NCI-H1092 (cell line): ENCODE data around the gene PMIS2.

Experiments used
- DNase-seq: peaks from one replicate; lab custom pipeline; 2025; lab: John Stamatoyannopoulos, UW

The PMIS2 gene

DNA sequence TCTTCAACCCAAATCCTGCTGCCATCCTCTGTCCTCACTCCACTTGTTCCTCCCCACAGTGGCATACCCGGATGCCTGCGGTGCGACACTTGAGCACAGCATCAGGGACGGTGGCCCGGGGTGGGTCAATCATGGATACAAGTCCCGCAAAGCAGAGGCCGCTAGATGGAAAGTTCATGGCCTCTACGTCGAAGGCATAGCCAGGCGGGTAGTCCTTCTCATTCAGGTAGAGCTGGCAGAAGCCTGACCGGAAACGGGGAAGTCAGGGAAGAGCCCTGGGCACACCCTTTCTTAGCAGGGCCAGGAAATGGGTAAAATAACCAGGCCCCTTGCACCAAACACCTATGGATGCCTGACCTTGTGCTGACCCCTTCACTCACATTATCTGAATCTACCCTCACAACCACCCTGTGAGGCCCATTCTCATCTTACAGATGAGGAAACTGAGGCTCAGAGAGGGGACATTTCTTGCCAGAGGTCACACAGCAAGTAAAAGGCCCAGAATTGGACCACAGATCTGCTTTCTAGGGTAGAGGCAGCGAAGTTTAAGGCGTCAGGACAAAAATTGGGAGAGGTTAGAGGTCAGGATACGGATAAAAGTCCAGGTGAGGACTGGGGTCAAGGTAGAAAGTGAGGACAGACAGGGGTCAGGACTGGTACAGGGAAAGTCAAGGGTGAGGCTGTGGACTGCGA is 29.0 kb upstream of the PMIS2 start:
- no peak for DNase-seq

DNA sequence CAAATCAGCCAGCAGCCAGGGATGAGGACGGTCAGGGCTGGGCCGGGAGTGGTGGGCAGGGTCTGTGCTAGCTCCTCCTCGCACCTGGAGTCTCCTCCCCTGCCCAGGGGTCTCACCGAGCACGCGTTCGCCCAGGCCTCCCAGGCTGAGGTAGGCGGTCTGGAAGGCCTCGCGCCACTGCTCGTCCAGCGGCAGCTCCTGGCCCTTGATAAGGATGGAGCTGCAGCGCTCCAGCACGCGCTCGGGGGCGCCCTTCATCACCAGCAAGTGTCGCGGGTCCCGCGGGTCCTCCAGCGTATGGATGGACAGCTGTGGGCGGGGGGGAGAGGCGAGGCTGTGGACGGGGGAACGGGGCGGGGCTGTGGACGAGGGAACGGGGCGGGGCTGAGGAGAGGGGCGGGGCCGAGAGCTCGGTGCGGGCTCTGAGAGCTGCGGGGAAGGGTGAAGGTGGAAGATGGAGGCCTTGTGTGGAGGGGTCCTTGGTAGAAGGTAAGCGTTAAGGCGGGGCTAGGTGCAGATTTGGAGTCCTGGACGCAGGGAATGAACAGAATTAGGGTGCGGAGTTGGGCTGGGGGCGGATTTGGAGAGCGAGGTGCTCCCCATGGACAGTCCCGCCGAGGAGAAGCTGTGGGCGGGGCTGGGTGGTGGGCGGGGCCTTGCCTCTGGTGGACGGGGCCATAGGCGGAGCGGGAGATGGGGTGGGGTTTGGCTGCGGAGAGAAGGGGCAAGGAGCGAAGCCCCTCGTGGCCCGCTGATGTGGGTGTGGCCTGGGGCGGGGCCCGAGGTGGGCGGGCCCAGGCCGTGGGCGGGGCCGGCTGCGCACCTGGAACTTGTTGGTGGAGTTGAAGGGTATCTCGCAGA is 28.2 kb upstream of the PMIS2 start:
- DNase-seq, result peak; percentile 39

DNA sequence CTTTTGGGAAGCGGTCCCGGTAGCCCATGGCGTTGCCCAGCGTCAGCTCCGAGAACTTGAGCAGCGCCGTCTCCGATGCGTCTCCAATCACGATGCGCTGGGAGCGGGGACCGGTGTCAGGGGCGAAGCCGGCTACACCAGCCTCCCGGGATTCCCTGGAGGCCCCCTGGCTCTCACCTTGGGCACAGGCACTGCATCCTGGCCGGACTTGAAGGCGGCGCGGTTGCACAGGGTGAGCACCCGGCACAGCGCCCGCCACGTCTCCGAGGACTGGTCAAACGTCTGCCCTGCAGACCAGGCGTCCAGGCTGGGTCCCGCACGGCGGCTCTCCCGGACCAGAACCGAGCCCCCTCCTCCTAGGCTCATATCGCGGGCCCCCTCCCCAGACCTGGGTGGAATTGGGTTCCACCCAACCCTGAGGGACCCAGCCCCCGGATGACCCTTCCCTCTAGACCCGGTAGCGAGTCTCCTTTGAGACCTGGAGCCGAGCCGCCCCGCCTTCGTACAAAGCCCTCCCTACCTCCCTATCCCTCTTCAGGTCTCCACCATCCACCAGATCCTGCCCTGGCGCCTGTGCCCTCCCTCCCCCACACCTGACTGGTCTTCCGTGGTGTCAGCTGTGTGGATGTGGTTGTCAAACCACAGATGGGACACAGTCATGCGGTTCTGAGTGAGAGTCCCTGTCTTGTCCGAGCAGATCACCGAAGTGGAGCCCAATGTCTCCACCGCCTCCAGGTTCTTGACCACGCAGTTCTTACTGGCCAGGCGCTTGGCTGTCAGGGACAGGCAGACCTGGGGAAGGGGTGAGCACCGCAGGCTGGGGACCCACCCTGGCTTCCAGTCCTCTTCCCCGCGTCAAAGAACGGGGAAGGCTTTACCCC is 27.3 kb upstream of the PMIS2 start:
- no peak for DNase-seq

DNA sequence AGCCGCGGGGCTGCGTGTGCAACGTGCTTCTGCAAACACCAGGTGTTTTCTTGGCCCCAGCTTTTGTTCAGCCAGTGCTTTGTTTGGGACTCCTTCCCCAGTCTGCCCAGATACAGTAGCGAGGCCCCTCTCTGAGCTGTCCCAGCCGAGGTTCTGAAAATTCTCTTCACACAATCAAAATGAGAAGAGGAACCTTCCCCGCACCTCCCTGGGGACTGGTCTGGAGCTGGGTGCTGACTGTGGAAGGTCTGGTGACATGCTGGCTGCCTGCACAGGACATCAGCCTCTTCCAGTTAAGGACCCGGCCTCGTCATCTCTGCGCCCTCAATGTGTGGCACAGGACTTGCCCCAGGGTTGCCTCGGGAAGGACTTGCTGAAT is 26.7 kb upstream of the PMIS2 start:
- DNase-seq, result no peak

DNA sequence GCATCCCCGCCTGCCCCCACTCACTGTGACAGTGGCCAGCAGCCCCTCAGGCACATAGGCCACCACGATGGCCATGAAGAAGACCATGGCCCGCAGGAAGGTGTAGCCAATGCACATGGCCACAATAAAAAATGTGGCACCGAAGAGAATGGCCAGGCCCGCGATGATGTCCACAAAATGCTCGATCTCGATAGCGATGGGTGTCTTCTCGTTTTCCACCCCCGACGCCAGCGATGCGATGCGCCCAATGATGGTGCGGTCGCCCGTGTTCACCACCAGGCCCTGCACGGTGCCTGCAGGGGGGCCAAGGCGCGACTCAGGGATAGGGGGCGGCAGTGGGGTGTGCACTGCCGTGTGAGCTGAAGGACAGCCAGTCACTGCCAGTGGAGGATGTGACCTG is 26.2 kb upstream of the PMIS2 start:
- no peak for DNase-seq

DNA sequence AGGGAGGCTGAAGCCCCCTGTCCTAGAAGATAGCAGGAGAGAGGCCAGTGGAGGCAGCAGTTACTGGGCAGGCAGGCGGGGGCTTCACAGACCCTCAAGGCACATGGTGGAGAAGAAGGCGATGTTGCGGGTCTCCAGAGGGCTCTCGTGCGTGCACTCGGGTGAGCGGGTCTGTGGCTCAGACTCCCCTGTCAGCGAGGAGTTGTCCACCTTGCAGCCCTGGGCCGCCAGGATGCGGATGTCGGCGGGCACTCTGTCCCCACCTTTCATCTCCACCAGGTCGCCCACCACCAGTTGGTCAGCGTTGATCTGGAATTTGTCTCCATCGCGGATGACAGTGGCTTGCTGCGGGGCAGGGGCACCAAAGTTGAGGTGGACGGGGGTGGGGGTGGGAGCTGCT is 25.7 kb upstream of the PMIS2 start:
- DNase-seq, result no peak

DNA sequence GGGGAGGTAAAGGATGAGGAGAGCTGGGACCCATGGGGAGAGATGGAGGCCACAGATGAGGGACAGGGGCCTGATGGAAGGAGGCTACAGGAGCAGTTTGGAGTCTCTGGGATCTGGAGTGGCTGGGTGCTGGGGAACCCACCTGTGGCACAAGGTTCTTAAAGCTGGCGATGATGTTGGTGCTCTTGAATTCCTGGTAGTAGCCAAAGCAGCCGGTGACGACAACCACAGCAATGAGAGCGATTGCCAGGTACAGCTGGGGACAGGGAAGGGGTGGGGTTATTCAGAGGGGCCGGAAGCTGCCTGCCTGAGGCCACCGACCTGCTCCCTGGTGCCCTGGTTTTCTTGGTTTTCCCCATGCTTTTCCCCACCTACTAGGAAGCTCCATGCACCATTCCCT is 25.3 kb upstream of the PMIS2 start:
- DNase-seq, result no peak

DNA sequence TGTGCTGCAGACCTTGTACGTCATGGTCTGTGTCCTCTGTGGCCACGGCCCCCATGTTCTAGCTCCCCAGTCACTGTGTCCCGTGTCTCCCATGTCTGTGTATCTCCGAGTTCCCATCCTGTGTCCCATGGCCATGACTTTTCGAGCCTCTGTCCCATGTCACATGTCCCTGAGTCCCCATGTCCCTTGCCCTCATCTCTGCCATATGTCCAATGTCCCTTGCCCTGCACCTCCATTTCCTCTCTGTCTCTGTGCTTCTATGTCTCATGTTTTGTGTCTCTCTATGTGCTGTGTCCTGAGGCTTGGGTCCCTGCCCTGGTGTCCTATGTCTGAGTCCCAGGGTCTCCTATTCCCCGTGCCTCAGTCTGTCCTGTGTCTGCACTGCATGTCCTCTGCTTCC is 24.5 kb upstream of the PMIS2 start:
- DNase-seq, result no peak

DNA sequence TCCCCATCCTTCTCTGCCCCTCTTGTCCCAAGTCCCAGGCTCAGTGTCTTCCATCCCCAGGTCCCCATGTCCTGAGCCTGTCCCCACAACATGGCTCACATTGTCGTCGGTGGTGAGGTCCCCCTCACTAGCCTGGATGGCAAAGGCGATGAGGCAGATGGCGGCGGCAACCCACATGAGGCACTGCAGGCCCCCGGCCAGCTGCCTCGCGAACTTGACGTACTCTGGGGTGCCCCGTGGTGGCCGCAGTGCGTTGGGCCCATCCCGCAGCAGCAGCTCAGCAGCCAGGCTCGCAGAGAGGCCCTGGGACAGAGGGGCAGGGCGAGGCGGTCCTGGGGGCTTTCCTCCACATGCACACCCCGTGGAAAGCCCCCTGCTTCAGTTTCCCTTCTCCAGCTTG is 23.6 kb upstream of the PMIS2 start:
- no peak for DNase-seq

DNA sequence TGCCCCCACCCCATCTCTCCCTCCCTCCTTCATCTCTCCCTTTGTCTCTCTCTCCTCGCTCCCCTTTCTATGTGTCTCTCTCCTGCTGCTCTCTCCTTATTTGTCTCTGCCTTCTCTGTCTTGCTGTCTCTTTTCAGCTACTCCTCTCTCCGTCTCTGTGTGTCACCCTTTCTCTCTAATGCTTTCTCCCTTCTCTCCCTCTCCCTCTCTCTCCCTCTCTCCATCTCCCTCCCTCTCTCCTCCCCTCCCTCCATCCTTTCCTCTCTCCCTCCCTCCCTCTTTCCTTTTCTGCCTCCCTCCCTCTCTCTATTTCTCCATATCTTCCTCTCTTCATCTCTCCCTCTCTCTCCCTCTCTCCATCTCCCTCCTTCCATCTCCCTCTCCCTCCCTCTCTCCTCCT is 23.2 kb upstream of the PMIS2 start:
- DNase-seq, result no peak

DNA sequence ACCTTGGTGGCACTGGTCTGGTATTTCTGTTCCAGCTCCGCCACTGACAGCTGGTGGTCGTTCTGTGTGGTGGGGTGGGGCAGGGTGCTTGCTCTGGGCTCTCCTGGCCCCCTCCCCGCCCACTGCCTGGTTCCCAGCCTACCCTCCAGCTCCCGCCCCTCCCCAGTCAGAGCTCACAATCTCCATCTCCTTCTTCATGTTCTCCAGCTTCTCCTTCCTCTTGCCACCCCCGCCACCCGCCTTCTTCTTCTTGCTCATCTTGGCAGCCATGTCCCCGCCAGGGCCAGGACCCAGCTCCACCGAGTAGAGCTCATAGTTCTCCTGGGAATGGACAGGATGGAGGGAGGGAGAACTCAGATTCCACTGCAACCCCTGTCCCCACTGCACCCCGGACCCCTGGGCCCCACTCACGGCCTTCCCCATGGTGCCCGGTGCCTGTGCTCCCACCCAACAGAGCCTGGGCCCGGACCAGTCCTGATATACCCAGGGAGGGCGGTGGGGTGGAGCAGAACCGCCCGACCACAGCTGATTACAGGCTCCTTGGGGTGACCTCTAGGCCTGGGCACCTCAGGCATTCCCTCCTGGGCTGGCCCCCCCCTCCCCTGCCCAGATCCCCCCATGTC is 22.7 kb upstream of the PMIS2 start, which contains the start of gene ATP4A:
Gene ATP4A (minus strand): TSS at position 452 of the 623 bp plus-strand sequence. CDS start 29 bp downstream, at position 423.
- no peak for DNase-seq

DNA sequence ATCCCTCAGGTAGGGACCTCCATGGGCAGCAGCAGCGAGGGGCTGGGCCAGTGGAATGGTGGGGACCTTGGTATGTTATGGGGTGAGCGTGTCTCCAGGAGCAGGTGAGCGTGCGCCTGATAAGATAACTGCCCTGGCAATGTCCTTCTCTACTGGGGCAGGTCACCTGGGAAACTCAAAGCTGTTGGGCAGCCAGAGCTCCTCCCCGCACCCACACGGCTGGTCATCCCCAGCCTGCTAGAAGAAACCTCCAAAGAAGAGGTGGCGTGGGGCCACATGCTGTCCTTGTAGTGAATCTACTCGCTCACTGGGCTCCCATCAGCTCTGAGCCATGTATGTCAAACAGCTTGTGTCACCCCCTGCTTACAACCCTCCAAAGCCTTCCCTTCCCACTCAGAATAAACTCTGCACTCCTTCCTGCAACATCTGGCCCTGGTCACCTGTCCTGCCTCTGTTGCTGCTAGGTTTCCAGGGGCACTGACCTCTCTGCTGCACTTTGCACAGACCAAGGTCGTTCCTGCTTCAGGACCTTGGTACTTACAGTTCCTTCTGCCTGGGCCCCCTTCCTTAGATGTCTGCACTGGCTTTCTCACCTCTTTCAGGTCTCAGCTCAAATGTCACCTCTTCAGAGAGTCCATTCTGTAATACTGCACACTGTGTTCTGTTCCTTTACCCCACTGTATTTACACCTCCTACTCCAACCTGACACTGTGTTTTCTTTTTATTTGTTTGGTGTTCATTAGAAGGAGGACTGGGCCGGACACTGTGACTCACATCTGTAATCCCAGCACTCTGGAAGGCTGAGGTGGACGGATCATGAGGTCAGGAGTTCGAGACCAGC is 20.7 kb upstream of the PMIS2 start:
- DNase-seq, result no peak

DNA sequence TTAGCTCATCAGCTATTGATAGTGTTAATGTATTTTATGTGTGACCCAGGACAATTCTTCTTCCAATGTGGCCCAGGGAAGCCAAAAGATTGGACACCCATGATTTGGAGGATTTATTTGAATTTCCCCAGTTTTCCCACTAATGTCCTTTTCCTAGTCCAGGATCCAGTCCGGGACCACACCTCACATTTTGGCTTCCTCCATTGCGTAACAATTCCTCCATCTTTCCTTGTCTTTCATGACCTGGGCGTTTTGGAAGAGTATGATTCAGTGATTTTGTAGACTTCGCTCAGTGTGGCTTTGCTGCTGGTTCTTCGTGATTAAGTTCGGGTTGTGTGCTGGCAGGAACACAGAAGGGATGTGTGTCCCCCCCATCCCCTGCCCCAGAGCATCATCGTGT is 19.2 kb upstream of the PMIS2 start:
- no peak for DNase-seq

DNA sequence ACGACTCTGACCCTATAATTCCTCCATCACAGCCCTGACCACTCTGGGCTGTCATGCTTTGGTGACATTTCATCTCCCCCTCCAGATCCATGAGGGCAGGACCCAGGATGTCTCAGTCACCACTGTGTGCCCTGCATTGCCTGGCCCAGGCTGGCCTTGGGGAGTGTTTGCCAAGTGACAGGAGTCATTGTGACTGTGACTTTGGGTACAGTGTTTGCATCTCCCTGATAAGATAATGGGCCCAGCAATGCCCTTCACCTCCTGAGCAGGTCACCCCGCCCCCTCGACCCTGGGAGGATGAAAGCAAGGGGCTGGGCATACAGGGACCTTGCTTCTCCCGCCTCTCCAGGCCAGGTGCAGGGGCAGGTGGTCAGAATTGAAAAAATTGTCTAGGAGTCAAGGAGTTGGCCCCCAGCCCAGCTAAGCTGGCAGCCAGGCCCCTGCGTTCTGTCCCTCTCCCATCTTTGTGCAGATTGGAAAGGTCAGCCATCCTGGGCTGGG is 16.6 kb upstream of the PMIS2 start:
- DNase-seq, result no peak

DNA sequence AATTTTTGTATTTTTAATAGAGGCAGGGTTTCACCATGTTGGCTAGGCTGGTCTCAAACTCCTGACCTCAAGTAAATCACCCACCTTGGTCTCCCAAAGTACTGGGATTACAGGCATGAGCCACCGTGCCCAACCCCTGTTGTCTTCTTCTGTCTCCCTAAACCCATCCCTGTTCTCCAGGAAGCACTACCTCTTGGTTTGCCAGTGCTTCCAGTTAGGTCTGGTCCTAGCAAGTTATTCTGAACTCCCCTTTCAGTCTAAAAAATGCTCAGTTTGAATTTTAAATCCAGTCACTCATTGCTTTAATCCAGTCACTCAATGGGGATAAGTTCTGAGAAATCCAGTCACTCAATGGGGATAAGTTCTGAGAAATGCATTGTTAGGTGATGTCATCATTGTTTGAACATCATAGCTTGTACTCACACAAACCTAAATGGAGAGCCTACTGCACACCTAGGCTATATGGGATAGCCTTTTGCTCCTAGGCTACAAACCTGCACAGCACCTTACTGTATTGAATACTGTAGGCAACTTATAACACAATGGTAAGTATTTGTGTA is 14.5 kb upstream of the PMIS2 start:
- no peak for DNase-seq

DNA sequence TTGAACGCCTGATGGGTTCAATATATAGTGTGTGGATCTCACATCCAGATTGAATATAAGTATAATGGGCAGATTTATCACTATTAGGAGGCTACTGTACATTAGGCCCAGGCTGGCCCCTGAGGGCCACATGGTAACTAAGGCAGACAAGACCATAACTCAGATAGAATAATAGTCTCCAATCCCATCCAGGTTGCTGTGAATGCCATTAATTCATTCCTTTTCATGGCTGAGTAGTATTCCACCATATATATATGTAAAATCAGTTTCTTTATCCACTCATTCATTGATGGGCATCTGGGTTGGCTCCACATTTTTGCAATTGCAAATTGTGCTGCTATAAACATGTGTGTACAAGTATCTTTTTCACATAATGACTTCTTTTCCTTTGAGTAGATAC is 8.1 kb upstream of the PMIS2 start:
- DNase-seq, result no peak

DNA sequence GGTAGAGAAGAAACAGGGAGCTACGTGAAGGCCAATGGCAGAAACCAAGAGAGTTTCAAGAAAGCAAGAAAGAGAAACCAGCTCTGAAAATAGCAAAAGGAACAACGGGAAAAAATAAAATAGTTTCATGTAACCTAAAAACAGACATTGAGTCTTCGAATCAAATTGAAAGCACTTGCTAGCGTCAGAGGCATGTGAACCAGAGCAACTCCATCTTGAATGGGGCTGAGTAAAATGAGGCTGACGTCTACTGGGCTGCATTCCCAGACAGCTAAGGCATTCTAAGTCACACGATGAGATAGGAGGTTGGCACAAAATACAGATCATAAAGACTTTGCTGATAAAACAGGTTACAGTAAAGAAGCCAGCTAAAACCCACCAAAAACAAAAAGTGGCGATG is 7.3 kb upstream of the PMIS2 start:
- DNase-seq, result no peak

DNA sequence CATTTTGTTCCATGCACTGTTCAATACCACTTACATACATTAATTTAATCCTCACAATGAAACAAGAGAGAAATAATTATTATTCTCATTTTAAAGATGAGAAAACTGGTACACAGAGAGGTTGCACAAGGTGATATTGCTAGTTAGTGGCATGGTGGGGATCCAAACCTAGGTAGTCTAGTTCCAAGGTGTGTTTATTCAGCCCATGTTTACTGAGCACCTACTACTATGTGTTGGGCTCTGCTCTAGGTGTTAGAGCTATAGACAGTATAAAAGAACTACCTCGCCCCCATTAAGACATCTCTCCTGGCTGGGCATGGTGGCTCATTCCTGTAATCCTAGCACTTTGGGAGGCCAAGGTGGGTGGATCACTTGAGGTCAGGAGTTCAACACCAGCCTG is 3.2 kb upstream of the PMIS2 start:
- no peak for DNase-seq

DNA sequence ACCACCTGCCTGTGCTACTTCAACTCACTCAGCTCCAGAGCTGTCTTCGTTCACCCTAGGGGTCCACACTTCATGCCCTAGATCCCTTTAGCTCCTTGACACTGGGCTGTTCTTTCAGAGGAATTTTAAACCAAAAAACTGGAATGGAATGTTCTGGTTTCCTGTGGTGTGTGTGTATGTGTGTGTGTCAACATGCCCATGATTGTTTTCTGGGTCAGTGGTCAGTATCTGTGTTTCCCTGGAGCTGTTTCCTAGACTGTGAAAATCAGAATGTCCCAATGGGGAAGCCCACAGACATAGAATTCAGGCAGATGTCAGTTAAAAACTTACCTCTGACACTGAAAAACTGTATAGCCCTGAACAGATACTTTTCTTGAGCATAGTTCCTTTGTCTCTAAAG is 1.3 kb downstream of the PMIS2 start:
- DNase-seq, result no peak

DNA sequence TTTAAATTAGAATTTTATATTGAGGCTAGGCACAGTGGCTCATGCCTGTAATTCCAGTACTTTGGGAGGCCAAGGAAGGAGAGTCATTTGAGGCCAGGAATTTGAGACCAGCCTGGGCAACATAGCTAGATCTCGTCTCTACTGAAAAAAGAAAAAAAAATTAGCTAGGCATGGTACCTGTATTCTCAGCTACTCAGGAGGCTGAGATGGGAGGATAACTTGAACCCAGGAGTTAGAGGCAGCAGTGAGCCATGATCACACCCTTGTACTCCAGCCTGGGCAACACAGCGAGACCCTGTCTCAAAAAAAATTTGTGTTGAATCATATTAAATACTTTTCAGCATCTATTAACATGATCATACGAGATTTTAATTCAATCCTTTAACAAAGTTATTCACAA is 4.9 kb downstream of the PMIS2 start:
- DNase-seq, result no peak

DNA sequence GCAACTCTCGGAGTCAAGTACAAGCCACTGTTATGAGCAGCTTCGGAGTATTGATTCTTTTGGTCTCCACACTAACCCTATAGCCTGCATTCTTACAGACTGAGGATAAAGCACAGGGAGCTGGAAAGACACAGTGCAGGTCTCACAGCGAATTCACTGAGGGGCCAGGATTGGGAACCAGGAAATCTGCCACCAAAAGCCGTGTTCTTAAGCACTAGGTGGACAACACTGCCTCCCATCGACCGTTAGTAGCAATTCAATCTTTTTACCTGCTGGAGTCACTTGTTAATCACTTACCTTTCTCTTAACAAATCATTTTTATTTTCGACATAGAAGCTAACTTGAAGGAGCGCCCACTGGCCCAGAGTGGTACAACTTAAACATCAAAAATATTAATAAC is 6.3 kb downstream of the PMIS2 start:
- no peak for DNase-seq
